ENCODE data around the gene MARCO. TPM values are rescaled to one million over a fixed set of nuclear protein-coding genes. Genes with fewer than 3 reads are reported as not detected.
A peak's percentile ranks its signal among the peaks of the same experiment; 100 is the strongest.

MARCO gene
- total and polyA plus RNA-seq, 2 experiments from 2014 or later: not detected

DNA sequence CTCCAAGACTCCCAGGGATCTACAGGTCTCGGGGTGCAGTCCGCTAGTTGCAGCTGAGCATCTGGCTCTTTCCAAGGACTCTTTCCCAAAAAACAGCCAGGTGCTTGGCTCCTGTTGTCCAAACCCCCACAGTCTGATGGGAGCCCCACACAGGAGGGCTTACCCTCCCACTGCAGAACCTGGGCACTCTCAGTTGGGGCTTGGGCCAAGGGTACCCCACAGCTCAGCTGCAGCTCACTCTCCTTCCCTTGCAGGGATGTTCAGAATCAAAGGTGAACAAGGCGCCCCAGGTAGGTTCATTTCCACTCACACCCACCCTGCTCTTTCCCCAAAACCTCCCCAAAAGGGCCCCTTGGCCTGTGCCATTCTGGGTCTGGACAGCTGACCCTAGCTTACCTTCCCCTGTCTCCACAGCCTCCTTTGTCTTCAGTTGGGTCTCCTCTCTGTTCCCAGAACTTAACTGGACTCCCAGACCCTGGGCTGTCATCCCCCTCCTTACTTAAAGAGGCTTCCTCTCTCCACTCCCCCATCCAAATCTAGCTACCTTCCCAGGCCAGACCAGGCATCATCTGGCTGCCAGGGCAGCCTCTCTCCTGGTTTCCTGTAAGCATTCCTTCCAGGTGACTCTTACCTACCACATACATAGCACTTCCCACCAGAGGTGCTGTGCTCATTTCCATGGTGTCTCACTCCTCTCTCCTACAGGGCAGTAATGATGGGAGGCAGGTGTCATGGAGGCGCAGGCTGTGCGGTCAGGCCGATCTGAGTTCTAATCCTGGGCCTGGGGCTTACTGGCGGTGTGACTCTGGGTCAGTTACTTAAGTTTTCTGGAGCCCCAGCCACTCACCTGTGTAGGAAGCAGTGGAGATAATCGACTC is 29.5 kb downstream of the MARCO start:
- peaks cover 6% of the 10 kb centered on the region for H3K27me3 Mint-ChIP-seq (ENCODE audit: insufficient read depth, low read depth, poor library complexity)
- H3K4me1 ChIP-seq (ENCODE audit: insufficient read depth): no peaks in the 10 kb centered on the region
- TF ChIP-seq POLR2AphosphoS5 (IDR thresholded peaks at IDR 0.05; ENCODE audit: low read depth): no peak
- DNase-seq (ENCODE audit: low spot score): no peak
- no peaks in the 10 kb centered on the region for H3K9me3 Mint-ChIP-seq
- ATAC-seq: peak; percentile 33; the same call in 2 of the 3 replicates
- H3K36me3 Mint-ChIP-seq (ENCODE audit: low read depth): no peaks in the 10 kb centered on the region
- peaks cover 12% of the 10 kb centered on the region; the same call in 1 of the 2 replicates for H3K27me3 ChIP-seq (ENCODE audit: insufficient read depth)
- no peak overlapping the region for H3K4me2 ChIP-seq
- no peaks in the 10 kb centered on the region for H4K20me1 ChIP-seq (replicated peaks; ENCODE audit: insufficient read depth)
- no peak overlapping the region for H3K27ac ChIP-seq (ENCODE audit: low read depth)
- no peak overlapping the region for H2AFZ ChIP-seq
- H3F3A ChIP-seq (replicated peaks; ENCODE audit: low read depth): no peaks in the 10 kb centered on the region
- H3K9me2 ChIP-seq (ENCODE audit: insufficient read depth): no peaks in the 10 kb centered on the region
- H3K36me3 ChIP-seq (ENCODE audit: insufficient read depth): no peaks in the 10 kb centered on the region
- no peak overlapping the region for H3K4me3 ChIP-seq
- no peak overlapping the region for H3K4me3 Mint-ChIP-seq
- H3K79me2 ChIP-seq (replicated peaks; ENCODE audit: insufficient read depth): no peaks in the 10 kb centered on the region
- peaks cover 10% of the 10 kb centered on the region; the same call in 2 of the 3 replicates for H3K4me1 Mint-ChIP-seq
- H3K27ac Mint-ChIP-seq: no peak overlapping the region

DNA sequence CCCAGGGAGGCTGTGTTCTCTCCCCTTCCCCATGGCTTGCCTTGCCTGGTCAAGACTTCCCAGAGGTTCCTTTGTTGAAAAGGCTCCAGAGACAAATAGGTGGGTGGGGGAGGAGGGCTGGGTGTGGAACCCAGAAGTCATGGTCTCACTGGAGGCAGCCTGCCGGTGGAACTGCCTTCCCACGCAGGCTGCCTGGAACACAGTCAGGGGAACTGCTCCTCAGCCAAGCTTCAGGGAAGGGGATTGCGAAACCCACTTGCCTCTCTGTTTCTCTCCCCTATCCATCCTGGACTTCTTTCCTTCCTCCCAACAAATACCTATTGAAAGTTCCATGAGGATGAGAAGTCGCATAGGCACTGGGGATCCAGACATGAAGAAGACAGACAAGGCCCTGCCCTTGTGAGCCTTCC is 31.6 kb downstream of the MARCO start:
- Mint-ChIP-seq H3K9me3 (peaks cover 3% of the 10 kb centered on the region; the same call in 1 of the 3 replicates), H3K27me3 (ENCODE audit: insufficient read depth, low read depth, poor library complexity) (peaks cover 10% of the 10 kb centered on the region), H3K36me3 (ENCODE audit: low read depth) (no peaks in the 10 kb centered on the region; the same call in 2 of the 3 replicates), H3K27ac (no peak overlapping the region), H3K4me1 (0 out of 3 replicates have a peak, but pooled peaks cover 3% of the 10 kb centered on the region), H3K4me3 (no peak overlapping the region)
- TF ChIP-seq, protein P1, sequence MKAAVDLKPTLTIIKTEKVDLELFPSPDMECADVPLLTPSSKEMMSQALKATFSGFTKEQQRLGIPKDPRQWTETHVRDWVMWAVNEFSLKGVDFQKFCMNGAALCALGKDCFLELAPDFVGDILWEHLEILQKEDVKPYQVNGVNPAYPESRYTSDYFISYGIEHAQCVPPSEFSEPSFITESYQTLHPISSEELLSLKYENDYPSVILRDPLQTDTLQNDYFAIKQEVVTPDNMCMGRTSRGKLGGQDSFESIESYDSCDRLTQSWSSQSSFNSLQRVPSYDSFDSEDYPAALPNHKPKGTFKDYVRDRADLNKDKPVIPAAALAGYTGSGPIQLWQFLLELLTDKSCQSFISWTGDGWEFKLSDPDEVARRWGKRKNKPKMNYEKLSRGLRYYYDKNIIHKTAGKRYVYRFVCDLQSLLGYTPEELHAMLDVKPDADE (IDR thresholded peaks at IDR 0.05): no peak
- TF ChIP-seq, protein P2, sequence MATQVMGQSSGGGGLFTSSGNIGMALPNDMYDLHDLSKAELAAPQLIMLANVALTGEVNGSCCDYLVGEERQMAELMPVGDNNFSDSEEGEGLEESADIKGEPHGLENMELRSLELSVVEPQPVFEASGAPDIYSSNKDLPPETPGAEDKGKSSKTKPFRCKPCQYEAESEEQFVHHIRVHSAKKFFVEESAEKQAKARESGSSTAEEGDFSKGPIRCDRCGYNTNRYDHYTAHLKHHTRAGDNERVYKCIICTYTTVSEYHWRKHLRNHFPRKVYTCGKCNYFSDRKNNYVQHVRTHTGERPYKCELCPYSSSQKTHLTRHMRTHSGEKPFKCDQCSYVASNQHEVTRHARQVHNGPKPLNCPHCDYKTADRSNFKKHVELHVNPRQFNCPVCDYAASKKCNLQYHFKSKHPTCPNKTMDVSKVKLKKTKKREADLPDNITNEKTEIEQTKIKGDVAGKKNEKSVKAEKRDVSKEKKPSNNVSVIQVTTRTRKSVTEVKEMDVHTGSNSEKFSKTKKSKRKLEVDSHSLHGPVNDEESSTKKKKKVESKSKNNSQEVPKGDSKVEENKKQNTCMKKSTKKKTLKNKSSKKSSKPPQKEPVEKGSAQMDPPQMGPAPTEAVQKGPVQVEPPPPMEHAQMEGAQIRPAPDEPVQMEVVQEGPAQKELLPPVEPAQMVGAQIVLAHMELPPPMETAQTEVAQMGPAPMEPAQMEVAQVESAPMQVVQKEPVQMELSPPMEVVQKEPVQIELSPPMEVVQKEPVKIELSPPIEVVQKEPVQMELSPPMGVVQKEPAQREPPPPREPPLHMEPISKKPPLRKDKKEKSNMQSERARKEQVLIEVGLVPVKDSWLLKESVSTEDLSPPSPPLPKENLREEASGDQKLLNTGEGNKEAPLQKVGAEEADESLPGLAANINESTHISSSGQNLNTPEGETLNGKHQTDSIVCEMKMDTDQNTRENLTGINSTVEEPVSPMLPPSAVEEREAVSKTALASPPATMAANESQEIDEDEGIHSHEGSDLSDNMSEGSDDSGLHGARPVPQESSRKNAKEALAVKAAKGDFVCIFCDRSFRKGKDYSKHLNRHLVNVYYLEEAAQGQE (IDR thresholded peaks at IDR 0.05; ENCODE audit: unreplicated experiment): no peak
- TF ChIP-seq EZH2 (IDR thresholded peaks at IDR 0.05; ENCODE audit: low read depth, unreplicated experiment): no peak
- no peak for TF ChIP-seq NANOG (IDR thresholded peaks at IDR 0.05; ENCODE audit: borderline replicate concordance)
- no peak for TF ChIP-seq POLR2AphosphoS5 (IDR thresholded peaks at IDR 0.05; ENCODE audit: low read depth)
- TF ChIP-seq EZH2phosphoT487 (IDR thresholded peaks at IDR 0.05; ENCODE audit: unreplicated experiment): no peak
- no peak for TF ChIP-seq ZNF331 (CRISPR knock-in tag; IDR thresholded peaks at IDR 0.05; ENCODE audit: low read depth)
- no peak for TF ChIP-seq CREB1 (CRISPR knock-in tag; IDR thresholded peaks at IDR 0.05; ENCODE audit: low read depth)
- TF ChIP-seq ZNF114 (CRISPR knock-in tag; IDR thresholded peaks at IDR 0.05): no peak
- no peak for TF ChIP-seq STAT1 (IDR thresholded peaks at IDR 0.05; ENCODE audit: unreplicated experiment)
- no peak for TF ChIP-seq JUNB (IDR thresholded peaks at IDR 0.05; ENCODE audit: unreplicated experiment)
- TF ChIP-seq, protein P3, sequence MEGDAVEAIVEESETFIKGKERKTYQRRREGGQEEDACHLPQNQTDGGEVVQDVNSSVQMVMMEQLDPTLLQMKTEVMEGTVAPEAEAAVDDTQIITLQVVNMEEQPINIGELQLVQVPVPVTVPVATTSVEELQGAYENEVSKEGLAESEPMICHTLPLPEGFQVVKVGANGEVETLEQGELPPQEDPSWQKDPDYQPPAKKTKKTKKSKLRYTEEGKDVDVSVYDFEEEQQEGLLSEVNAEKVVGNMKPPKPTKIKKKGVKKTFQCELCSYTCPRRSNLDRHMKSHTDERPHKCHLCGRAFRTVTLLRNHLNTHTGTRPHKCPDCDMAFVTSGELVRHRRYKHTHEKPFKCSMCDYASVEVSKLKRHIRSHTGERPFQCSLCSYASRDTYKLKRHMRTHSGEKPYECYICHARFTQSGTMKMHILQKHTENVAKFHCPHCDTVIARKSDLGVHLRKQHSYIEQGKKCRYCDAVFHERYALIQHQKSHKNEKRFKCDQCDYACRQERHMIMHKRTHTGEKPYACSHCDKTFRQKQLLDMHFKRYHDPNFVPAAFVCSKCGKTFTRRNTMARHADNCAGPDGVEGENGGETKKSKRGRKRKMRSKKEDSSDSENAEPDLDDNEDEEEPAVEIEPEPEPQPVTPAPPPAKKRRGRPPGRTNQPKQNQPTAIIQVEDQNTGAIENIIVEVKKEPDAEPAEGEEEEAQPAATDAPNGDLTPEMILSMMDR (conservative IDR thresholded peaks at IDR 0.05; ENCODE audit: low read depth in 2 of 2): no peak
- no peaks in the 10 kb centered on the region for H3K4me1 ChIP-seq (ENCODE audit: insufficient read depth)
- H3F3A ChIP-seq (replicated peaks; ENCODE audit: low read depth): no peaks in the 10 kb centered on the region
- H3K27me3 ChIP-seq (ENCODE audit: insufficient read depth): peaks cover 12% of the 10 kb centered on the region; the same call in 1 of the 2 replicates
- no peaks in the 10 kb centered on the region for H3K36me3 ChIP-seq (ENCODE audit: insufficient read depth)
- no peaks in the 10 kb centered on the region for H4K20me1 ChIP-seq (replicated peaks; ENCODE audit: insufficient read depth)
- H3K27ac ChIP-seq (ENCODE audit: low read depth): no peak overlapping the region
- H3K4me3 ChIP-seq: no peak overlapping the region
- H2AFZ ChIP-seq: no peak overlapping the region
- H3K79me2 ChIP-seq (replicated peaks; ENCODE audit: insufficient read depth): no peaks in the 10 kb centered on the region
- no peaks in the 10 kb centered on the region for H3K9me2 ChIP-seq (ENCODE audit: insufficient read depth)
- no peak overlapping the region for H3K4me2 ChIP-seq
- DNase-seq (ENCODE audit: low spot score) (no peak), ATAC-seq (no peak)
